Left renal pelvis (tissue), 4 donors: ENCODE results near the gene LRRC71. TPM values are rescaled to one million over a fixed set of nuclear protein-coding genes. Genes with fewer than 3 reads are reported as not detected.

Source experiments
- DNase-seq, 4 donors: peaks; one replicate each; pipeline ENCODE4 v3.0.0-alpha.2; 2013; ENCODE audit warnings: low read depth in 4 of 4, low spot score in 3 of 4
- polyA plus RNA-seq, 4 donors: library from polyadenylated mRNA; unstranded; fragments of 120-200 nt; gene quantifications; one replicate each; pipeline ENCODE4 v1.2.1, GENCODE V29; 2013; ENCODE audit not compliant: insufficient read length in 4 of 4

LRRC71 gene
- polyA plus RNA-seq, 4 donors = 0.32 to 1.4 (median 0.71) TPM

- DNase-seq = no peak
Measured at GRCh38 chr1:156973417-156973816, 53.0 kb downstream of the LRRC71 start.

- DNase-seq = no peak
Measured at GRCh38 chr1:156975084-156975483, 54.7 kb downstream of the LRRC71 start.

- no peak for DNase-seq
Measured at GRCh38 chr1:156980551-156980950, 60.1 kb downstream of the LRRC71 start.

Other genes with a start within 250 kb of the LRRC71 start
- 100 to 1,000 TPM in 3 of 4 donors, 10 to 100 TPM in 1; 55.8 to 159 (median 147) TPM for gene NES, start 243.2 kb upstream of the LRRC71 start, polyA plus RNA-seq
- 100 to 1,000 TPM in 2 of 4 donors, 10 to 100 TPM in 2; 96.4 to 313 (median 105) TPM for gene CRABP2, start 215.0 kb upstream of the LRRC71 start, polyA plus RNA-seq
- 10 to 100 TPM; 29.3 to 49.2 (median 31.7) TPM for gene METTL25B, start 192.2 kb upstream of the LRRC71 start, polyA plus RNA-seq
- gene ISG20L2, start 191.9 kb upstream of the LRRC71 start, polyA plus RNA-seq = 10 to 100 TPM; 39.0 to 46.1 (median 43.7) TPM
- gene MRPL24, start 179.5 kb upstream of the LRRC71 start, polyA plus RNA-seq = 10 to 100 TPM; 45.8 to 72.7 (median 66.1) TPM
- 100 to 1,000 TPM; 174 to 284 (median 268) TPM for gene HDGF, start 169.0 kb upstream of the LRRC71 start, polyA plus RNA-seq
- gene PRCC, start 153.1 kb upstream of the LRRC71 start, polyA plus RNA-seq = 100 to 1,000 TPM in 3 of 4 donors, 10 to 100 TPM in 1; 94.8 to 133 (median 117) TPM
- 1 to 10 TPM in 2 of 4 donors, under 1 TPM in 2; 0.60 to 2.3 (median 0.95) TPM for gene SH2D2A, start 103.8 kb upstream of the LRRC71 start, polyA plus RNA-seq
- gene INSRR, start 61.5 kb upstream of the LRRC71 start, polyA plus RNA-seq = 1 to 10 TPM; 1.0 to 3.9 (median 1.3) TPM
- gene NTRK1, start 59.8 kb upstream of the LRRC71 start, polyA plus RNA-seq = 1 to 10 TPM; 1.2 to 3.1 (median 2.0) TPM
- 10 to 100 TPM; 18.1 to 64.2 (median 21.6) TPM for gene PEAR1, start 26.9 kb upstream of the LRRC71 start, polyA plus RNA-seq
- gene ARHGEF11, start 125.1 kb downstream of the LRRC71 start, polyA plus RNA-seq = 10 to 100 TPM; 27.4 to 42.3 (median 31.3) TPM
- under 1 TPM in 1 of 4 donors, not detected in 3; 0.07 TPM for gene ETV3L, start 179.2 kb downstream of the LRRC71 start, polyA plus RNA-seq
- 10 to 100 TPM; 25.4 to 29.1 (median 27.7) TPM for gene ETV3, start 217.8 kb downstream of the LRRC71 start, polyA plus RNA-seq